HFFc6 (cell line): Measurements from ENCODE around the gene AK2. TPM values are rescaled to one million over a fixed set of nuclear protein-coding genes. Genes with fewer than 3 reads are reported as not detected.

Experiments used
- DNase-seq: peaks from one replicate; pipeline ENCODE4 v3.0.0-alpha.2; 2018
- H3K27ac Mint-ChIP-seq: 2 replicates; pipeline ENCODE4 v1.8.0; 2020; ENCODE audit warnings: mild to moderate bottlenecking, mixed read lengths
- H3K27me3 Mint-ChIP-seq: 2 replicates; pipeline ENCODE4 v1.8.0; 2021; ENCODE audit warnings: mild to moderate bottlenecking, moderate library complexity, mixed read lengths; ENCODE audit not compliant: insufficient read depth
- H3K36me3 Mint-ChIP-seq: 2 replicates; pipeline ENCODE4 v1.8.0; 2021; ENCODE audit warnings: low read depth, mixed read lengths
- H3K4me1 Mint-ChIP-seq: 2 replicates; pipeline ENCODE4 v1.8.0; 2020; ENCODE audit warnings: low read depth, mixed read lengths
- H3K4me3 Mint-ChIP-seq: 2 replicates; pipeline ENCODE4 v1.8.0; 2020; ENCODE audit warnings: mild to moderate bottlenecking, moderate library complexity, mixed read lengths
- H3K9me3 Mint-ChIP-seq: 2 replicates; pipeline ENCODE4 v1.8.0; 2020; ENCODE audit warnings: mild to moderate bottlenecking, mixed read lengths
- long read RNA-seq: library from polyadenylated mRNA; unstranded; transcript quantifications from one replicate; pipeline ENCODE4 v2.0.0, GENCODE V29; 2019
- total RNA-seq, 6 experiments: library from RNA; stranded (reverse); fragmentation: NEBNext Ultra II Directional; extraction: Animal tissue kit (Norgen Biotek cat#: 25700); gene quantifications; 2 replicates in 1 of 6; 3 replicates in 5 of 6; pipeline ENCODE4 v1.2.3, GENCODE V29; 2021
- TF ChIP-seq, protein P1 (sequence below): fragments of 200-600 bp; sonication (generic); IDR thresholded peaks from 2 replicates; pipeline ENCODE4 v1.5.0; 2021; ENCODE audit warnings: antibody characterized with exemption, mild to moderate bottlenecking

Gene AK2
- 100 to 1,000 TPM; 160 to 173 (median 168) TPM for total RNA-seq
- long read RNA-seq, transcript AK2-208 (5 exons, 920 nt) = minor isoform, 5 of 155 reads
- long read RNA-seq, transcript AK2-201 (6 exons, 1,021 nt) = minor isoform, 55 of 155 reads
- long read RNA-seq, transcript AK2-202 (7 exons, 3,586 nt) = major isoform, 65 of 155 reads
- long read RNA-seq, partial matches to known transcripts = 8 of 155 reads
- long read RNA-seq, other reads (novel, unspliced or antisense) = 12 of 155 reads

DNA sequence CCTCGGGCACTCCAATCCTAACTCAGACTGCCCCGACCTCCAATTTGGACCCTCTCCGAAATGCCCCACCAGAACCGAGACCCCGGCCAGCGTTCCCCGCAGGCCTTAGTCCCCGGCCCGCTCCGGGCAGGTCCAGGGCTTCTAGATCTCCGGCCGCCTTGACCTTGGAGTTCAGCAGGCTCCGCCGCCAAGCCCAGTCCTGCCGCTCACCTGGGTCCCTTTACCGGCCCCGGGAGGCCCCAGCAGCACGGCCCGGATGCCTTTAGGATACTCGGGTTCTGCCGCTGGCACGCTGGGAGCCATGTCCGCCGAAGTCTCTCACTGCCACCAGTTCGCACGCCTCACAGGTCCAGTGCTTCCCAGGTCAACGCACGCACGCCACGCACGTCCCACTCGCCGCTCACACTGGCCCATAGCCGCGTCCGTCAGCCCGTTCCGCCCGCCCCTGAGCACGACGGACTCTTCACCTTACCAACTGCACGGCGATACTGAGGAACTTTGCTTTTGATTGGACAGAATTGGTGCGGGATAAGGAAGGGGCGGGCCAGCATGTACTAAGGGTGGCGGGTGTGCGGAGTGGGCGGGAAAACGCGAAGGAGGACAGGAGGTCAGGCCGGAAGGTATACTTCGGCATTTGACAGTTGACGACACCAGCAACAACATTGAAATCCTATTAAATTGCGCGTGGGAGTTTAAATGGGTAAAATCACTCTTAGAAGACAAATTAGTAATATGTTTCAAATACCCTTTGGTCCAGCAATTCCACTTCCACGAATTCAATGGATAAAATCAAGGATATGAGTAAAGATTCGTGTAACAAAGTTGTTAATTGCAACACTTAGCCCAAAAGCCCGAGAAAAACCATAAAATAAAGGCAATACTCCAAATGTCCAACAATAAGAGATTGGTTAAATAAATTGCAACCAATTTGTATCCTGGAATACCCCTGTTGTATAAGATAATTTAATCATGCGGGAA lies at the start of gene AK2:
AK2 (minus strand) TSS at position 358 of the 978 bp plus-strand sequence; CDS start at position 303, 55 bp downstream.
- peaks cover 14% of the 10 kb centered on the region for H3K36me3 Mint-ChIP-seq
- peak within 1 kb of the TSS; percentile 95 for H3K4me3 Mint-ChIP-seq
- peaks cover 41% of the 10 kb centered on the region for H3K4me1 Mint-ChIP-seq
- peak within 1 kb of the TSS; percentile 93 for H3K27ac Mint-ChIP-seq
- H3K9me3 Mint-ChIP-seq = no peaks in the 10 kb centered on the region
- peaks cover 1% of the 10 kb centered on the region for H3K27me3 Mint-ChIP-seq
- TF ChIP-seq, protein P1, sequence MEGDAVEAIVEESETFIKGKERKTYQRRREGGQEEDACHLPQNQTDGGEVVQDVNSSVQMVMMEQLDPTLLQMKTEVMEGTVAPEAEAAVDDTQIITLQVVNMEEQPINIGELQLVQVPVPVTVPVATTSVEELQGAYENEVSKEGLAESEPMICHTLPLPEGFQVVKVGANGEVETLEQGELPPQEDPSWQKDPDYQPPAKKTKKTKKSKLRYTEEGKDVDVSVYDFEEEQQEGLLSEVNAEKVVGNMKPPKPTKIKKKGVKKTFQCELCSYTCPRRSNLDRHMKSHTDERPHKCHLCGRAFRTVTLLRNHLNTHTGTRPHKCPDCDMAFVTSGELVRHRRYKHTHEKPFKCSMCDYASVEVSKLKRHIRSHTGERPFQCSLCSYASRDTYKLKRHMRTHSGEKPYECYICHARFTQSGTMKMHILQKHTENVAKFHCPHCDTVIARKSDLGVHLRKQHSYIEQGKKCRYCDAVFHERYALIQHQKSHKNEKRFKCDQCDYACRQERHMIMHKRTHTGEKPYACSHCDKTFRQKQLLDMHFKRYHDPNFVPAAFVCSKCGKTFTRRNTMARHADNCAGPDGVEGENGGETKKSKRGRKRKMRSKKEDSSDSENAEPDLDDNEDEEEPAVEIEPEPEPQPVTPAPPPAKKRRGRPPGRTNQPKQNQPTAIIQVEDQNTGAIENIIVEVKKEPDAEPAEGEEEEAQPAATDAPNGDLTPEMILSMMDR = no peak
- peak; percentile 97 for DNase-seq

DNA sequence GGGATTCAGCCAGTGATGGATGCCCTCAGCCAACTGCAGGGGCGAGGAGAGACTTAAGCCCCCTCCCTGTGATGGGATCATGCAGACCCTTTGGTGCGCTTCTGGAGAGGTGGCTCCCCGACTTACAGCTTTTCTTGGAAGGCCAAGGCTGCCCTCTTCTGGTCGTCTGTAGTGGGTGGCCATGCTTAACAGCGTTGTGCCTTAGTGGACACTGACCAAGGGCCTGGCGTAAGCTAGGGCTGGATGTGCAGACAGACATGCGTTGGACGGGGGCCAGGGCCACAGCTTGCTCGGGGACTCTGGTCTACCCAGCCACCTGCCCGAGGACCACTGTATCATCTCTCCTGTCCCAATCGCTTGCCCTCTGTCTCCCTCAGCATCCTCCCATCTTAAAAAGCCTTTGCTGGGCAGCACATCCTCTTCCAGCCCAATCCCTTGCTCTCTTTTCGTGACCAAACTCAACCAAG lies 49.7 kb upstream of the AK2 start:
- Mint-ChIP-seq H3K4me1 (peaks cover 31% of the 10 kb centered on the region), H3K4me3 (no peak overlapping the region), H3K36me3 (0 out of 2 replicates have a peak, but pooled peaks cover 4% of the 10 kb centered on the region), H3K9me3 (no peaks in the 10 kb centered on the region), H3K27ac (no peak overlapping the region), H3K27me3 (peaks cover 5% of the 10 kb centered on the region)
- TF ChIP-seq, protein P1 = peak; percentile 84
- DNase-seq = peak; percentile 41

DNA sequence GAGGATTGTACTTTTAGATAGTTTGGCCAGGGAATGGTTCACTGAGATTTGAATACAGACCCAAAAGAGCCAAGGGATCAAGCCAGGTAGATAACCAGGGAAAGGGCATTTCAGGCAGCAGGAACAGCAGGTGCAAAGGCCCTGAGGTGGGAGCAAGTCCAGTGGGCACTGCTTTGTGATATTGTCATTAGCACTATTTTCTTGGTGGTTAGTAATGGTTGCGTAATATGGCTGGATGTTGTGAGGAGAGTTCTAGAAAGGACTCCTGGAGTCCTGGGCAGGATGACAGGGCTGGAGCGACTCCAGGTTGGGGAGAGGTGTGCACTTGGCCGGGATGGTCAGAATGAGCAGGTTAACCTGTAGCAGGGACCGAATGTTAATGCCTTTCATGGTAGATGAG lies 48.6 kb upstream of the AK2 start:
- peaks cover 35% of the 10 kb centered on the region for H3K4me1 Mint-ChIP-seq
- no peak overlapping the region for H3K4me3 Mint-ChIP-seq
- no peaks in the 10 kb centered on the region for H3K9me3 Mint-ChIP-seq
- peaks cover 5% of the 10 kb centered on the region for H3K27me3 Mint-ChIP-seq
- DNase-seq = no peak
- H3K36me3 Mint-ChIP-seq = no peaks in the 10 kb centered on the region
- TF ChIP-seq, protein P1 = no peak
- H3K27ac Mint-ChIP-seq = no peak overlapping the region

DNA sequence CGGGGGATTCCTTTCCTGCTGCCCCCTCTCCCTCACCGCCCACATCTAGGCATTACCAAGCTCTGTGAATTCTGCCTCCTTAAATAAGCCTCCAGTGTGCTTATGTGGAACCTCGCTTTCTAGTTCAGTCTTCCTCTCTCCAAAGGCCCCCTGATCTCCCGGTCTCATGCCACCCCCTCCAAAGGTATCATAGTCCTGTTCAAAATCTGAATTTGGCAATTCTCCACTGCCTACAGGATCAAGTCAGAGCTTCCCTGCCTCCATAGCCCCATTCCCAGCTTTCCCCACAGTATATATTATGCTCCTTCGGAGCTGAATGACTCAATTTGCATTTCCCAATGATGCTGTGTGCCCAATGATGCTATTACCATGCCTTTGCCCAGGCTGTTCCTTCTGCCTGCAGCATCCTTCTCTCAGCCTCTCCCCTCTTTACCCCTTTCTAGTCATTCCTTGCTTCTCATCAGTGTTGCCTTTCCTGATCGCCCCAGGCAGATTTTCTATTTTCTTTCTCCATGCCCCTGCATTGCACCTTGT lies 46.0 kb upstream of the AK2 start:
- Mint-ChIP-seq H3K27me3 (peaks cover 4% of the 10 kb centered on the region), H3K4me3 (peak overlapping the region; percentile 89), H3K4me1 (peaks cover 26% of the 10 kb centered on the region), H3K9me3 (no peaks in the 10 kb centered on the region), H3K36me3 (no peaks in the 10 kb centered on the region), H3K27ac (no peak overlapping the region)
- DNase-seq = no peak
- TF ChIP-seq, protein P1 = no peak

DNA sequence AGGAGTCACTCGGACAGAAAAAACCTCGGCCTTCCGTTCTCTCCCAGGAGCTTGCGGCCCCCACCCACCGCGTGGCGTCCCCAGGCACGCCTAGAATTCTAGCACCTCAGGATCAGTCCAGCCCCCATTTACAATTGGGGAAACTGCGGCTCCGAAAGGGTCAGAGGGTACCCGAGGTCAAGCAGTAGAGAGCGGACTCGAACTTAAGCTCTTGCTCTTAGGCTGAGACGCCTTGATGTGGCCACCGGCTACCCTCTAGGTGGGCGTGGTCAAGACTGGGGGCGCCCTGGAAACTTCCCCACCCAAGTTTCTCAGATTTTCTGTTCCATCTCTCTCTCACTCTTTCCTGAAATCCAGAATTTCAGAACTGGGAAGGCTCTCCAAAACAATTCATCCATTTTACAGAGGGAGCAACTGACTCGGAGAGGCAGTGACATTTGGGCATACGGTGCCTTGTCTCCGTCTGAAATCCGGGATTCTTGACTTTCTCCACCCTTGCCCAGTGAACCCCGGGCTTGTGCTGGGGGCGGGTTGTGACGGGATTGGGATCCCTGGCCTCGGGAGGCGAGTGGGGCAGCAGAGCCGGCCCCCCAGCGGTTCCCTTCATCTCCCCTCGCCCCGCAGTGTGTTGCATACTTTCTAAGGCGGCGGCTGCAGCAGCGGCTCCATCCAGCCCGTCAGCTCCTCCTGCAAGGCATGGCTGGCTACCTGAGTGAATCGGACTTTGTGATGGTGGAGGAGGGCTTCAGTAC lies 45.0 kb upstream of the AK2 start:
- H3K4me1 Mint-ChIP-seq = peaks cover 25% of the 10 kb centered on the region
- no peaks in the 10 kb centered on the region for H3K36me3 Mint-ChIP-seq
- no peak for DNase-seq
- no peaks in the 10 kb centered on the region for H3K9me3 Mint-ChIP-seq
- H3K27me3 Mint-ChIP-seq = peaks cover 4% of the 10 kb centered on the region
- H3K27ac Mint-ChIP-seq = peak overlapping the region; percentile 47
- TF ChIP-seq, protein P1 = no peak
- H3K4me3 Mint-ChIP-seq = peak overlapping the region; percentile 89
